Measurements from ENCODE around the gene NEIL1. TPM values are rescaled to one million over a fixed set of nuclear protein-coding genes. Genes with fewer than 3 reads are reported as not detected.
A peak's percentile ranks its signal among the peaks of the same experiment; 100 is the strongest.

NEIL1 gene
- total RNA-seq, 1 experiment from 2014 or later, result 41.4 TPM

DNA sequence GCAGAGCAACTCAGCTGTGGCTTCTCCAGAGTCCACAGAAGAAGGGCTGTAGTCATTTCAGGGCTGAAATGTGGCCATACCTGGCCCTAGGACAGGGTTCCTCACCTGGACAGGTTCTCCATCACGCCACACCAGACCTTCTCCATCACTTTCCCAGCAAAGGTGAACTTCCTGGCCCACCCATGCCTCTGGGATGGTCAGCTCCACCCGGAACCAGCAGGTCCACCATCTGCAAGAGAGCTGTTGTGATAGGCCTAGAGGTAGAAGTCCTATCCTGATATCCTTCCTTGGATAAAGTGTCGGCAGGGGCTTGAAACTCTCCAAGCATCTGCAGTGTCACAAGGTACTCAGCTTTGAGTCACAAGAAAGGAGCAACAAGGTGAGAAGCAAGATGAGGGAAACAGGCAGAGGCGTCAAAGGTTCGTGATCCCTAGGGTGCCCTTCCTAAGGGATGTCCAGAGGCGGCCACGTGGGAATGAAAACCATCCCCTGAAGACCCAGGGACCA lies 20.6 kb downstream of the NEIL1 start:
- peak overlapping the region; percentile 41; the same call in 1 of the 2 replicates for H3K27ac ChIP-seq (ENCODE audit: low read depth, low read length)
- TF ChIP-seq SIN3A (IDR thresholded peaks at IDR 0.05; ENCODE audit: low read depth) (0 out of 2 replicates have a peak, but pooled peaks have one; percentile 12), SP1 (IDR thresholded peaks at IDR 0.05; ENCODE audit: low read depth) (no peak)
- TF ChIP-seq, protein P1, sequence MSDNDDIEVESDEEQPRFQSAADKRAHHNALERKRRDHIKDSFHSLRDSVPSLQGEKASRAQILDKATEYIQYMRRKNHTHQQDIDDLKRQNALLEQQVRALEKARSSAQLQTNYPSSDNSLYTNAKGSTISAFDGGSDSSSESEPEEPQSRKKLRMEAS (IDR thresholded peaks at IDR 0.05), result peak; percentile 97
- peaks cover 6% of the 10 kb centered on the region for H3K79me2 ChIP-seq (ENCODE audit: insufficient read depth, low read length)
- H3K9me3 ChIP-seq (ENCODE audit: control insufficient read depth in 1 of 2, insufficient read depth in 1 of 2, low read depth in 1 of 2, low read length in 2 of 2), result no peaks in the 10 kb centered on the region
- no peaks in the 10 kb centered on the region for H3K9me2 ChIP-seq (ENCODE audit: insufficient read depth)
- H3K4me1 ChIP-seq (ENCODE audit: control insufficient read depth in 1 of 2, insufficient read depth in 2 of 2, low read length in 2 of 2), result peaks cover 11 to 23% of the 10 kb centered on the region in 2 experiments
- H2AFZ ChIP-seq (ENCODE audit: low read depth, low read length, poor library complexity, severe bottlenecking), result no peak overlapping the region
- no peaks in the 10 kb centered on the region for H4K20me1 ChIP-seq (ENCODE audit: insufficient read depth)
- peak overlapping the region; percentile 96 for H3K9ac ChIP-seq (ENCODE audit: low read length)
- no peak for ATAC-seq
- BruUV-seq (replicated peaks), result no TSS peak
- ChIA-PET CTCF (interaction anchor here (0.6 to 2.5 kb wide), 24 partner anchors 11 to 746 kb away, joined by 3 to 34 read pairs (median 4); partner anchors contain the start of genes IMP3, NEIL1, SIN3A and SNUPN), POLR2A (interaction anchor here (0.9 to 3.1 kb wide), 10 partner anchors 14 to 301 kb away, joined by 3 to 39 read pairs (median 8); partner anchors contain the start of genes IMP3, NEIL1, SIN3A and SNUPN), RAD21 (ENCODE audit: low non-redundant PET in 1 of 2, low total read pairs in 2 of 2, uncharacterized antibody in 2 of 2, unreplicated experiment in 2 of 2) (interaction anchor here (1.0 to 1.6 kb wide), 7 partner anchors 20 to 318 kb away, joined by 3 to 8 read pairs (median 4); partner anchors contain the start of genes IMP3 (in 1 of the 2), NEIL1 (in 1 of the 2) and SNX33 (in 1 of the 2))
- H3K4me3 ChIP-seq (replicated peaks in 1 of 2; ENCODE audit: low read depth in 1 of 2, low read length in 2 of 2), result peak overlapping the region; percentile 68 to 84
- intact Hi-C loops (cut with micrococcal nuclease), result loop anchor here (1.0 to 5.0 kb wide), 3 partner anchors 260 to 435 kb away; partner anchors contain the start of gene SNUPN
- H3K27me3 ChIP-seq (ENCODE audit: insufficient read depth, low read length), result no peaks in the 10 kb centered on the region
- DNase-seq (ENCODE audit: low read depth, low spot score), result no peak
- peak overlapping the region; percentile 80 for H3K4me2 ChIP-seq (ENCODE audit: low read length)
- peaks cover 21 to 26% of the 10 kb centered on the region in 2 experiments for H3K36me3 ChIP-seq (ENCODE audit: control insufficient read depth in 1 of 2, insufficient read depth in 2 of 2, low read length in 2 of 2)

DNA sequence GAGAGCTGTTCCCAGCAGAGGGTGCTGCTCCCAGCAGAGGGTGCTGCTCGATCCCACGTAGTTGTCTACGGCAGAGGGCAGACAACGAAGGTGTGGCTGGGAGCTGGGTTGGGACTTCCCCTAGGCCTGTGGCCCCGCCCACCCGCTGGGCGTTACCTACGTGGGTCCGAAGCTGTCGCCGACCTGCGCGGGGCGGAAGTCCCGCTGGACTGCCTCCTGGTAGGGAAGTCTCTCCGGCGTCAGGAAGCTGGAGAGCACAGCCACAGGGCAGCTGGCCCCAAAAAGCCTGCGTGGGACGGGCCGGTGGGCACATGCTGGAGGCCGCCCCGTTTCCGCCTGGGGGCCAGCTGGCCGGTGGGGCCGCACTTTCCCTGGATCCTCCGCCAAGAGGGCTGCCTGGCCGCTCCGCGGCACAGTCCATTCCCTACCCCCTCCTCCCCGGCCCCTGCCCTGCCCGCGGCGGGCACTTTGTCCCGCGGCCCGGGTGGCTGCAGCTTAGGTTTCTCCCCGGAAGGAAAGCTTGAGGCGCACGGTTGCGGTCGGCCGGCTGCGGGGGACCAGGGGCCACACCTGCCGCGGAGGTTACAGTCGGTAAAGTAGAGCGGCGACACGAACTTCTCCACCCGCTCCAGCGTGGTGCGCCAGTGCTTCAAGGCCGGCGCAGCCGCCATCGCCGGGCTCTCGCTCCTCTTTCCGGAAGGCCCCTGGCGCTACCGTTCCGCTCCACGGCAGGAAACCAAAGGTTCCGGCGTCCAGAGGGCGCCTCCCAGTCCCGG lies 21.3 kb downstream of the NEIL1 start, which contains the start of gene MAN2C1:
Gene MAN2C1, minus strand, starts transcription at position 695 of the 776 bp plus-strand sequence. Its CDS starts 24 bp downstream, at position 671.
- intact Hi-C loops (cut with micrococcal nuclease), result loop anchor here (1.0 to 5.0 kb wide), 5 partner anchors 259 to 434 kb away; partner anchors contain the start of genes IMP3 and SNUPN
- CTCF ChIA-PET, result interaction anchor here (0.6 to 2.5 kb wide), 30 partner anchors 10 to 747 kb away, joined by 3 to 34 read pairs (median 4); partner anchors contain the start of genes IMP3, NEIL1, SIN3A and SNUPN
- Histone ChIP-seq H3K4me3 (replicated peaks in 1 of 2; ENCODE audit: low read depth in 1 of 2, low read length in 2 of 2) (peak within 1 kb of the TSS; percentile 68 to 84), H3K9me2 (ENCODE audit: insufficient read depth) (no peaks in the 10 kb centered on the region), H3K9me3 (ENCODE audit: control insufficient read depth in 1 of 2, insufficient read depth in 1 of 2, low read depth in 1 of 2, low read length in 2 of 2) (no peaks in the 10 kb centered on the region), H3K27ac (ENCODE audit: low read depth, low read length) (peak within 1 kb of the TSS; percentile 95), H3K27me3 (ENCODE audit: insufficient read depth, low read length) (no peaks in the 10 kb centered on the region), H2AFZ (ENCODE audit: low read depth, low read length, poor library complexity, severe bottlenecking) (no peak within 1 kb of the TSS), H4K20me1 (ENCODE audit: insufficient read depth) (no peaks in the 10 kb centered on the region), H3K4me1 (ENCODE audit: control insufficient read depth in 1 of 2, insufficient read depth in 2 of 2, low read length in 2 of 2) (peaks cover 11 to 23% of the 10 kb centered on the region in 2 experiments), H3K9ac (ENCODE audit: low read length) (peak within 1 kb of the TSS; percentile 96), H3K36me3 (ENCODE audit: control insufficient read depth in 1 of 2, insufficient read depth in 2 of 2, low read length in 2 of 2) (peaks cover 24 to 26% of the 10 kb centered on the region in 2 experiments), H3K4me2 (ENCODE audit: low read length) (peak within 1 kb of the TSS; percentile 80), H3K79me2 (ENCODE audit: insufficient read depth, low read length) (peaks cover 6% of the 10 kb centered on the region)
- ATAC-seq (peak; percentile 94), DNase-seq (ENCODE audit: low read depth, low spot score) (peak; percentile 97)
- POLR2A ChIA-PET, result interaction anchor here (0.6 to 3.1 kb wide), 16 partner anchors 11 to 345 kb away, joined by 3 to 39 read pairs (median 4); partner anchors contain the start of genes CSPG4, IMP3, NEIL1 and SIN3A
- BruUV-seq (replicated peaks), result no TSS peak
- RAD21 ChIA-PET (ENCODE audit: low non-redundant PET in 1 of 2, low total read pairs in 2 of 2, uncharacterized antibody in 2 of 2, unreplicated experiment in 2 of 2), result interaction anchor here (0.7 to 1.6 kb wide), 10 partner anchors 21 to 434 kb away, joined by 3 to 8 read pairs (median 4); partner anchors contain the start of genes IMP3 (in 1 of the 2), NEIL1 (in 1 of the 2) and SNX33 (in 1 of the 2)
- TF ChIP-seq EGR1 (IDR thresholded peaks at IDR 0.05; ENCODE audit: low read depth) (peak; percentile 57; the same call in 1 of the 2 replicates), FOSL1 (IDR thresholded peaks at IDR 0.05; ENCODE audit: low read depth) (no peak; the same call in 1 of the 2 replicates), ZNF274 (IDR thresholded peaks at IDR 0.05; ENCODE audit: low read depth, low read length) (no peak), POLR2A (IDR thresholded peaks at IDR 0.05; ENCODE audit: borderline replicate concordance, extremely low read depth, insufficient read depth, insufficient read length) (peak; percentile 92), CBX3 (IDR thresholded peaks at IDR 0.05; ENCODE audit: low read depth) (peak; percentile 93), ELF1 (IDR thresholded peaks at IDR 0.05; ENCODE audit: borderline replicate concordance, low read depth) (peak; percentile 57; the same call in 1 of the 2 replicates), EZH2phosphoT487 (IDR thresholded peaks at IDR 0.05; ENCODE audit: borderline replicate concordance) (no peak), YY1 (IDR thresholded peaks at IDR 0.05; ENCODE audit: extremely low read depth, insufficient replicate concordance, low read depth, low read length) (peak; percentile 91), TCF7L2 (IDR thresholded peaks at IDR 0.05; ENCODE audit: borderline replicate concordance, extremely low read depth, insufficient read depth, insufficient read length) (peak; percentile 57), RAD21 (IDR thresholded peaks at IDR 0.05; ENCODE audit: low read depth) (peak; percentile 89), SIN3A (IDR thresholded peaks at IDR 0.05; ENCODE audit: low read depth) (peak; percentile 81)
- TF ChIP-seq, protein P2, sequence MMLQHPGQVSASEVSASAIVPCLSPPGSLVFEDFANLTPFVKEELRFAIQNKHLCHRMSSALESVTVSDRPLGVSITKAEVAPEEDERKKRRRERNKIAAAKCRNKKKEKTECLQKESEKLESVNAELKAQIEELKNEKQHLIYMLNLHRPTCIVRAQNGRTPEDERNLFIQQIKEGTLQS (IDR thresholded peaks at IDR 0.05), result no peak
- TF ChIP-seq, protein P1 (IDR thresholded peaks at IDR 0.05), result peak; percentile 50
